SK-N-MC (cell line): ENCODE measurements around the gene REC114.

Experiments used
- DNase-seq: peaks from one replicate; pipeline ENCODE4 v3.0.0-alpha.2; 2011; ENCODE audit warnings: low read depth, low spot score
- H3K27ac ChIP-seq: fragments of 200-600 bp; sonication (generic); 2 replicates; pipeline ENCODE4 v1.5.1; 2016; ENCODE audit warnings: mixed run types
- H3K36me3 ChIP-seq: fragments of 200-600 bp; sonication (generic); 2 replicates; pipeline ENCODE4 v1.6.1; 2017; ENCODE audit warnings: antibody characterized with exemption, low read length, mixed read lengths; ENCODE audit not compliant: insufficient read depth
- H3K4me3 ChIP-seq: fragments of 200-600 bp; sonication (generic); 2 replicates; pipeline ENCODE4 v1.5.1; 2016
- H3K9ac ChIP-seq: fragments of 200-600 bp; sonication (generic); 2 replicates; pipeline ENCODE4 v1.8.0; 2017; ENCODE audit warnings: mixed run types, mixed read lengths; ENCODE audit not compliant: insufficient read length
- H3K9me3 ChIP-seq: fragments of 200-600 bp; sonication (generic); 2 replicates; pipeline ENCODE4 v1.6.1; 2017; ENCODE audit warnings: low read depth, mild to moderate bottlenecking, antibody characterized with exemption, low read length, moderate library complexity, mixed read lengths
- EZH2 ChIP-seq: fragments of 200-600 bp; sonication (generic); IDR thresholded peaks from one replicate; pipeline ENCODE4 v1.6.1; 2017; ENCODE audit warnings: antibody characterized with exemption
- FOXP2 ChIP-seq: optimal IDR thresholded peaks from 2 replicates; pipeline ENCODE3; 2011; ENCODE audit warnings: mild to moderate bottlenecking, moderate library complexity; ENCODE audit not compliant: insufficient read depth; ENCODE audit errors: extremely low read length, control extremely low read depth
- POLR2AphosphoS5 ChIP-seq: IDR thresholded peaks from 2 replicates; pipeline ENCODE4 v1.6.1; 2012; ENCODE audit warnings: mild to moderate bottlenecking, low read depth, low read length, borderline replicate concordance

The REC114 gene

DNA sequence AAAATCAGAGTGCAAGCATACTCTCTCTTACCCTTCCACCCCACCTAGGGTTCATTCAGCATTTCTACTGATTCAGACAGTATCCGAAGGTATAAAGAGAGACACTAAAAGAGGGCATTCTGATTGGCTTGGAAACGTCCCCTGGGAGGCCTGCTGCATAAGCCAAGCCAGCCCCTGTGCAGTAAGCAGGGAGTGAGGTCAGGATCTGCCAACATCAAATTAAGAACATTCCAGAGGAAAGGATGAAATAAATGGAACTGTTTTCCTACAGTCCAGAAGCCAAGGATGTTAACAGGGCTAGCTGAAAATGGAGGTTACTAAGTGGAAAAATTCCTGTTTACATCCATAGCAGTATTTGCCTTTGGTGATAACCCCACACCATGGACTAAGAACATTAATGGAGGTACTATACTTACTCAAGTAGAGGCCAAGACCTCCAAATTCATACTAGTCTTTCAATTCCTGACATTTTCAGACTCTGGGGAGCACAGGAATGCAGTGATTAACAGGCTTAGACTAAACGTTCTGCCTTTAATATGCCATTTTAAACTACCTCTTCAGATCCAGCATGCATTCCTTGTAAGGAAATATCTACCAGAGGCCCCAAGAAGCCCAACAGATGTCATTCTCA is 155.7 kb downstream of the REC114 start:
- no peak for DNase-seq
- H3K36me3 ChIP-seq, result no peaks in the 10 kb centered on the region
- H3K27ac ChIP-seq, result no peak overlapping the region
- H3K4me3 ChIP-seq, result no peak overlapping the region
- H3K9ac ChIP-seq, result no peak overlapping the region
- TF ChIP-seq FOXP2 (no peak), POLR2AphosphoS5 (no peak), EZH2 (no peak)
- no peaks in the 10 kb centered on the region for H3K9me3 ChIP-seq

DNA sequence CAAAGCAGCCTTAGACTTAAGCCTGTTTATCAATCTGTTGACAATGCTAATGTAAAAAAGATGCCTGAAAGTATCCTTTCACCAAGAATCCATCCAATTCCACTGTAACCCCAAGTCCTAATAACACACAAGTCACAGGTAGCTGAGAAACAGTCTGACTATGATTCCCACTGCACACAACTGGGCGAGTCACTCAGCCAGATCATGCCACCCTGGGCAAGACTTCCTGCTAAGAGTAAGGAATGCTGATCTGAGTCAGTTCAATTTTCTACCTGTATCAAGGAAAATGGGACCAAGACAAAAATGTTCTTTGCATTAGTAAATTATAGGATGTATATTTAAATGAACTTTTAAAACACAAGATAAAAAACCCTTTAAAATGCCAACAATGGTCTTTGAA is 157.0 kb downstream of the REC114 start:
- Histone ChIP-seq H3K27ac (no peak overlapping the region), H3K9ac (no peak overlapping the region), H3K36me3 (no peaks in the 10 kb centered on the region), H3K4me3 (no peak overlapping the region), H3K9me3 (no peaks in the 10 kb centered on the region)
- no peak for DNase-seq
- no peak for TF ChIP-seq POLR2AphosphoS5
- TF ChIP-seq FOXP2, result no peak
- no peak for TF ChIP-seq EZH2

DNA sequence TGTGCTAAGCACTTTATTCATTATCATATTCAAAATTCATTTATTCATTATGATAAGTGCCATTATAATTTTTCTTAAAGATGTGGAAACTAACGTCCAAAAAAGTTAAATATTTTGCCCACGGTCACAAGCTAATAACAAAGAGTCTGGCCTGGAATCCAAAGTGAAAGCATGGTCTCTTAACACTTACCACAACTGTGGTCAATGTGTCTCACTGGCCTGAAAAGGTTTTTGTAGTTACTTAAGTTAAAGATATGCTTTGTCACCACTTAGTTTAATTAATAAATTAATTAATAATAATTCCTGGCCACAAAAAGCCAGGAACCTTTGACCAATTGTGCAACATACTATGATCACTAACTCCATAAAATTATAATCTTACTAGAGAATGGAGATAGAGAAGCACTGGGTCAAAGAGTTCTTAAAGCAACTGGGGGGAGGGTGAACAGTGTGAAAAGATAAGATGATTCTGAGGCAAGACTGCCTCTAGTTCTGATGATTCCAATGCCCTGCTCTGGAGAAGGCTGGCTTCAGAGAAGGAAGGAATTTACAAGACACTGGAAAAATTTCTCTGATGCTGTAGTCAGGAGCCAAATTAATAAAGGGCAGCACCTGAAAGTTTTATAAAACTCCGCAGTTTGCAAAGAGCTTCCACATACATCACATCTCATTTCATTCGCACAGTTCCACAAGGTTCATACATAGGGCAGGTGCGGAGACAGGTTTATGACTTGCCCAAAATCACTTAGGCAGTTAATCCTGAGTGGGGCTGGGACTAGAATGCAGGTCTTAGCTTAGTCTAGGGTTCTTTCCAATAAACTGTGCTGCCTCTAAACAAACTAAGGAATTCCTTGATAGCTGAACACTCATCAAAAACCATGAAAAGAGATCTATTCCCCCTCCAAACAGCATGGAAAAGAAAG is 157.7 kb downstream of the REC114 start:
- H3K4me3 ChIP-seq, result no peak overlapping the region; the same call in 1 of the 2 replicates
- no peak overlapping the region for H3K9ac ChIP-seq
- H3K36me3 ChIP-seq, result no peaks in the 10 kb centered on the region
- no peak for DNase-seq
- TF ChIP-seq FOXP2, result no peak
- TF ChIP-seq EZH2, result no peak
- TF ChIP-seq POLR2AphosphoS5, result no peak
- no peaks in the 10 kb centered on the region for H3K9me3 ChIP-seq
- peak overlapping the region; percentile 74; the same call in 1 of the 2 replicates for H3K27ac ChIP-seq

DNA sequence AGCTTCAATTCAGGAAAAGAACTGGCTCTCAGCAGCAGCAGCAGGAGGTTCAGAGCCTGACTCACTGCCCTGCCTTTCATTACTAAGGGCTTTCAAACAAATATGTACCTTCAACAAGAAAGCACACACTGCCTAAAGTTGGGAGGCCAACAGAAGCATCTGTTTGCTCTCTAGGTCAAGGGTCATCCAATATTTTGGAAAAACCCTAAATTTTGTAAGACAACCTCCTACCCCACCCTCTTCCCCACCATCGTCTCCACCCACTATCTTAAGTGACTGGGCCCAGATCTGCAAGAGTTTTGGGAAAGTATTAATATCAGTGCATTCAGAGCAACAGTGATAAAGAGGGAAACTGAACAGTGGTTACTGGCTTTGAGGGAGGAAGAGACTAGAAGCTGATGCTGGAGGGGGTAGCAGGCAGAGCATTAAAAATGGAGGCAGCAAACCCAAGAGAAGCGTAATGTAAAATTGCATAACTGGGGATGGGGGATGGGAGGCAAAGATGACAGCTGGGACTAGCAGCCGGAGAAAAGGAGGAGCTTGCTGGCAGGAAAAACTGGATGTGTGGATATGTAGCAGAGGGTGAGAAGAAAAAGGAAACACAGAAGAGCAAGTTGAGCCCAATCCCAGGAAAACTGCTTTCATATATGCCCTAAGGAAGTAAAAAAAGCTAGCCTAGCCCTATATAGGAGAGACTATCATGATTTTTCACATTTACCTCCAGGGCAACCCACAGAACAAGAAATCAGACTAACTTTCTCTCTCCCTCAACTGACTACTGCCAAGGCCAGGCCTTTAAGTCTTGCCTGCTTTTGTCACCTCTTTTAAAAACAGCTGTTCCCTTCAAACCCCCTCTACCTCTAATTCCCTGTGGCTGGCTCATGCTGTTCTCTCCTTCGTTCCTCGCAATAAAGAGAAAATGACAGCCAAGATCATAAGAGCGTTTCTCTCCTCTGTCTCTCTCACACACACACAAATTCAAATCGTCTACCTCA is 158.8 kb downstream of the REC114 start:
- H3K27ac ChIP-seq, result peak overlapping the region; percentile 74
- no peaks in the 10 kb centered on the region for H3K36me3 ChIP-seq
- DNase-seq, result peak; percentile 24
- no peaks in the 10 kb centered on the region for H3K9me3 ChIP-seq
- TF ChIP-seq EZH2 (no peak), FOXP2 (no peak), POLR2AphosphoS5 (no peak)
- peak overlapping the region; percentile 44 for H3K4me3 ChIP-seq
- H3K9ac ChIP-seq, result no peak overlapping the region

DNA sequence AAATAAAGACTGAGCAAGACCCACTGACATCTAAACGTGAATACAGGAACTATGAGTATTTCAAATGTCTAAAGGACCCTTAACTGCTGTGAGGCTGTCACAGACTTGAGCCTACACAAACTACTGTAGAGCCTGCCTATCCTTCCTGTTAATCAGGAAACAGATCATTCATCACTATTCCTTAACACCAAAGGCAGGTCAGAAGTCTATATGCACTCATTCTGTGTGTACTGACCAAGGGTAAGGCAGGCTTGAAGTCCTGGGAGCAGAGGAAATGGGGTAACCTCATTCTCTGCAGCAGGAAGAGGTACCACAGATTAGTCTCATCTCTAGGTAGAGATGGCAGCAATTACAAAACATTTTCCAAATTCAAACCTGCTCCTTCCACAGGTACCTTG is 159.5 kb downstream of the REC114 start:
- Histone ChIP-seq H3K36me3 (no peaks in the 10 kb centered on the region), H3K27ac (peak overlapping the region; percentile 74), H3K9me3 (no peaks in the 10 kb centered on the region), H3K4me3 (peak overlapping the region; percentile 44), H3K9ac (no peak overlapping the region)
- TF ChIP-seq POLR2AphosphoS5, result no peak
- TF ChIP-seq FOXP2, result no peak
- TF ChIP-seq EZH2, result no peak
- DNase-seq, result no peak

DNA sequence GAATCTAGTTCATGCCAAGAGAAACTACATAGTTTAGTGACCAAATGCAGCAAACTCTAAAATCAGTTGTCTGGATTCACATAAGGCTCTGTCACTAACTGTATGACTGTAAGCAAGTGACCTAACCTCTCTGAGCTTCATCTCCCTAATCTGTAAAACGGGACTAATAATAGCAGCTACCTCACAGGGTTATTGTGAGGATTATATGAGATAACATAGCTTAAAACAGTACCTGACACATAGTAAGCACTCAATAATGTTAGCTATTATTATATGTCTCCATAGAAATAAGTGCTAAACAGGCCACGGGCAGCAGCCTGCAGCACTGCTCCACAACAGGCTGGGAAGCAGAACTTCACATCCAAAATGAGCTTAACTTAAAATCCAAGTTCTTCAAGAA is 160.0 kb downstream of the REC114 start:
- Histone ChIP-seq H3K9ac (no peak overlapping the region), H3K27ac (no peak overlapping the region)

DNA sequence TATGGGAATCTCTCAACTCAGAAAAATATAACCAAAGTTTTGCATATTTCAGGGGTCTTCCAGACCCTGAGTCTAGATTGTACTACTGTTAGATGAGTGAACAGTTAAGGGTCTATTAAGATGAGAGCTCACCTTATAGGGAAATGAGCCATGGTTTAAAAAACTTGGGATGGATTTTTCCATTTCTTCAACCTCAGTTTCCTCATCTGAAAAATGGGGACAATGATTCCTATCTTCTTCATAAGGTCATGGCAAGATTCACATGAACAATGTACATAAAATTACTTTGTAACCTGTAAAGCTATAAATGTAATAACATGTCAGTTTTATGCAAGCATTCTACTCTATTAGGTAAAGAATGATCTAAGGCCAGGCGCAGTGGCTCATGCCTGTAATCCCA is 161.5 kb downstream of the REC114 start:
- no peak overlapping the region for H3K4me3 ChIP-seq
- no peak overlapping the region for H3K27ac ChIP-seq
- no peak for DNase-seq
- no peaks in the 10 kb centered on the region for H3K36me3 ChIP-seq
- no peak for TF ChIP-seq EZH2
- TF ChIP-seq FOXP2, result no peak
- no peak for TF ChIP-seq POLR2AphosphoS5
- H3K9me3 ChIP-seq, result no peaks in the 10 kb centered on the region
- H3K9ac ChIP-seq, result no peak overlapping the region

More for the DNA sequence above, 160.0 kb downstream of the REC114 start:
- H3K9me3 ChIP-seq, result no peaks in the 10 kb centered on the region
- no peak for TF ChIP-seq FOXP2
- no peak for TF ChIP-seq POLR2AphosphoS5
- TF ChIP-seq EZH2, result no peak
- H3K4me3 ChIP-seq, result no peak overlapping the region
- no peaks in the 10 kb centered on the region for H3K36me3 ChIP-seq
- DNase-seq, result no peak
